ENCODE data around the gene TEX14.

DNA sequence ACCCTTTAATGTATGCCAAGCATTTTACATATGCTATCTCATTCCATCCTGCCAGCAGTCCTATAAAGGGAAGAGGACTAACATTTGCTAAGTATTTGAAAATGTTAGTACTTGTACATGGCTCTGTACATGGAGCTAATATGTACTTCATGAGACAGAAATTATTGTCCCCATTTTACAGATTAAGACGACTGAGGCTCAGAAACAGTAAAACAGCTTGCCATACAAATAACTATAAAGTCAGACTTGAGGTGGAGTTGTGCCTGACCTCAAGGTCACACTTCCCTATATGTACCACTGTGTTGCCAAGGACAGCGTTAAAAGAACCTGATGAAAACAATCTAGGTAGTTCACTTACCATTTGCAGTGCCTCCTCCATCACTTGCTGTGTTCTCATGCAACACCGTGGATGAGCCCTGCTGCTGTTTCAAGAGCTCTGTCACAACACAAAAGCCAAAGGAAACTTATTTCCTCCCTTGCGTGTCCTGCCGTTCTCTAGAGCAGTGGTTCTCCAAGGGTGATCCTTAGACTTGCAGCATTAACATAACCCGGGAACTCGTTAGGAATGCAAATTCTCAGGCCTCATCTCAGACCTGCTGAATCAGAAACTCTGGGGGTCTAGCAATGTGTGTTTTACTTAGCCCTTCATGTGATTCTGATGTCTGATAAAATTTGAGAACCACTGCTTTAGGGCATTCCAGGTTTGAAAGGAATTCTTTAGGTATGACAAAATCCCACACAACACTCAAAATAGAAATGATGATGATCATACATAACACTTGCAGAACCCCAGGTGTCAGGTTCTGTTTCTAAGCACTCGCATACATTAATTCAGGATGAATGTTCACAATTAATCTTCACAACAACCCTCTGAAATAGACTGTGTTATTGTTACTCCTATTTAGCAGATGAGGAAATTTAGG, 126.2 kb downstream of the TEX14 start:
- TF ChIP-seq, protein P1, sequence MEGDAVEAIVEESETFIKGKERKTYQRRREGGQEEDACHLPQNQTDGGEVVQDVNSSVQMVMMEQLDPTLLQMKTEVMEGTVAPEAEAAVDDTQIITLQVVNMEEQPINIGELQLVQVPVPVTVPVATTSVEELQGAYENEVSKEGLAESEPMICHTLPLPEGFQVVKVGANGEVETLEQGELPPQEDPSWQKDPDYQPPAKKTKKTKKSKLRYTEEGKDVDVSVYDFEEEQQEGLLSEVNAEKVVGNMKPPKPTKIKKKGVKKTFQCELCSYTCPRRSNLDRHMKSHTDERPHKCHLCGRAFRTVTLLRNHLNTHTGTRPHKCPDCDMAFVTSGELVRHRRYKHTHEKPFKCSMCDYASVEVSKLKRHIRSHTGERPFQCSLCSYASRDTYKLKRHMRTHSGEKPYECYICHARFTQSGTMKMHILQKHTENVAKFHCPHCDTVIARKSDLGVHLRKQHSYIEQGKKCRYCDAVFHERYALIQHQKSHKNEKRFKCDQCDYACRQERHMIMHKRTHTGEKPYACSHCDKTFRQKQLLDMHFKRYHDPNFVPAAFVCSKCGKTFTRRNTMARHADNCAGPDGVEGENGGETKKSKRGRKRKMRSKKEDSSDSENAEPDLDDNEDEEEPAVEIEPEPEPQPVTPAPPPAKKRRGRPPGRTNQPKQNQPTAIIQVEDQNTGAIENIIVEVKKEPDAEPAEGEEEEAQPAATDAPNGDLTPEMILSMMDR (conservative IDR thresholded peaks at IDR 0.05 in 1 of 2, IDR thresholded peaks at IDR 0.05 in 1 of 2; ENCODE audit: low read depth in 1 of 2, low read length in 2 of 2), result no peak
- no peak for TF ChIP-seq EZH2 (IDR thresholded peaks at IDR 0.05; ENCODE audit: low read length, missing control alignments)

All from fibroblast of lung (primary cell).